Gastroesophageal sphincter (tissue), 4 donors: ENCODE results near the gene HMGCL. TPM values are rescaled to one million over a fixed set of nuclear protein-coding genes. Genes with fewer than 3 reads are reported as not detected.
A peak's percentile ranks its signal among the peaks of the same experiment; 100 is the strongest.

ENCODE experiments used
- ATAC-seq: fragments of 150-250 bp; one replicate; pipeline ENCODE4 v1.9.1; 2016; ENCODE audit warnings: mild to moderate bottlenecking, moderate library complexity
- H3K27ac ChIP-seq, 4 donors: fragments of 200-600 bp; sonication (generic) in 3 of 4; 1 replicate in 3 of 4; 2 replicates in 1 of 4; pipeline ENCODE4 v1.5.1; 2016 to 2019
- H3K27me3 ChIP-seq: fragments of 200-600 bp; sonication (generic); one replicate; pipeline ENCODE4 v1.5.1; 2019
- H3K36me3 ChIP-seq, 2 donors: fragments of 200-600 bp; sonication (generic); one replicate each; pipeline ENCODE4 v1.5.1; 2019; ENCODE audit warnings: control low read depth in 1 of 2
- H3K4me1 ChIP-seq, 3 donors: fragments of 200-600 bp; sonication (generic); 1 replicate in 2 of 3; 2 replicates in 1 of 3; pipeline ENCODE4 v1.5.1; 2016 to 2019; ENCODE audit warnings: control low read depth in 2 of 3
- H3K4me3 ChIP-seq, 2 donors: fragments of 200-600 bp; sonication (generic); one replicate each; pipeline ENCODE4 v1.5.1; 2019; ENCODE audit warnings: mild to moderate bottlenecking in 1 of 2, moderate library complexity in 1 of 2
- H3K9me3 ChIP-seq, 3 donors: fragments of 200-600 bp; sonication (generic); one replicate each; pipeline ENCODE4 v1.5.1; 2017 to 2019; ENCODE audit warnings: control low read depth in 2 of 3
- EP300 ChIP-seq: sonication (generic); formaldehyde crosslinking; IDR thresholded peaks from one replicate; pipeline ENCODE4 v1.6.1; 2017; ENCODE audit warnings: antibody characterized with exemption, mild to moderate bottlenecking
- POLR2A ChIP-seq, 2 donors: fragments of 450-650 bp; IDR thresholded peaks; one replicate each; pipeline ENCODE4 v1.6.1; 2017; ENCODE audit warnings: antibody characterized with exemption in 2 of 2, mild to moderate bottlenecking in 2 of 2, moderate library complexity in 1 of 2
- POLR2AphosphoS5 ChIP-seq: sonication (generic); formaldehyde crosslinking; IDR thresholded peaks from one replicate; pipeline ENCODE4 v1.6.1; 2017; ENCODE audit warnings: antibody characterized with exemption
- WGBS, 2 donors: methylation state at CpG; one replicate each; pipeline ENCODE4 v1.1.5; 2018; ENCODE audit warnings: low coverage in 1 of 2; 5-methylcytosine and 5-hydroxymethylcytosine counted together
- total RNA-seq, 4 donors: library from RNA; depleted of rRNA; stranded (reverse); fragments of >200 nt; gene quantifications; one replicate each; pipeline ENCODE4 v1.1.0, GENCODE V29; 2016
- TF ChIP-seq, protein P1 (sequence below), 4 experiments: fragments of 200-600 bp in 2 of 4; fragments of 450-650 bp in 2 of 4; sonication (generic) in 1 of 4; IDR thresholded peaks; one replicate each; pipeline ENCODE4 v1.5.1; 2017 to 2019; ENCODE audit warnings: antibody characterized with exemption in 4 of 4, mild to moderate bottlenecking in 2 of 4, moderate library complexity in 2 of 4

HMGCL gene
- total RNA-seq, 4 donors from 2014 or later = 24.1 to 61.0 (median 47.2) TPM

DNA sequence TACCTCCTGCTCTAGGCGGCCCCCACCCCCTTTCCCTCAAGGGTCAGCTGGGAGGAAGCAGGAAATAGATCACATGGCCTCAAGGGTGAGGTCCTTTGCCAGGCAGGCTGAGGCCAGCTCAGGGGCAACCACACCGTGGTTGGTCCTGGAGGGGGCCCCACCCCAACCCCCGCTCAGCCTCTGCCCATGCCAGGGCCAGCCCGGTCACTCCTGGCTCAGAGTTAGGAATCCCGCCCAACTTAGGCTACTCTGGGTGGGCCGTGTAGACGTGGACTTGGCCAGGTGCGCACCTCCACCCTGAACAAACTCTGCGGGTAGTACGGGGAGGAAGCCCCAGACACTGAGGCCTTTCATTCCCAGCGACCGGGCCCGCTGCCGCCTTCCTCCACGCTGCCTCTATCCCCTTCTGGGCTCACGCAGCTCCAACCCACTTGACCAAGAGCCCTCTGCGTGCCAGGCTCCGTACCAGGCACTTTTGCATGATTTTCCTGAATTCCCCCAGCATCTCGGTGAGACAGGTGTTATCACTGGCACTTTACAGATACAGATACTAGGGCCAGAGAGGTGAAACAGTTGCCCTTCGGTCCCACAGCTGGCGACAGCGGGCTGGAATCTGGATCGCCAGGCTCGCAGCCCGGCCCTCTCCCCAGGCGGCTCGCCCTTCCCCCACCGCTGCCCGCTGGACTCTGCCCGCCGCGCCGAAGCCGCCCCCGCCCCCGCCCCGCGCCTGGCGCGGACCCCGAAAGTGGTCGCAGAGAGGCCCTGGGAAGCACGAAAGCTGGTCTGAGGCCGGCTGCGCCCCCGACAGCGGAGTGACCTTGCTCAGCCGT lies 25.4 kb downstream of the HMGCL start:
- peaks cover 0 to 51% of the 10 kb centered on the region in 2 donors for H3K36me3 ChIP-seq
- H3K4me3 ChIP-seq = peak overlapping the region; percentile 47 to 78
- H3K27me3 ChIP-seq = no peaks in the 10 kb centered on the region
- ATAC-seq = peak; percentile 26
- TF ChIP-seq, protein P1, sequence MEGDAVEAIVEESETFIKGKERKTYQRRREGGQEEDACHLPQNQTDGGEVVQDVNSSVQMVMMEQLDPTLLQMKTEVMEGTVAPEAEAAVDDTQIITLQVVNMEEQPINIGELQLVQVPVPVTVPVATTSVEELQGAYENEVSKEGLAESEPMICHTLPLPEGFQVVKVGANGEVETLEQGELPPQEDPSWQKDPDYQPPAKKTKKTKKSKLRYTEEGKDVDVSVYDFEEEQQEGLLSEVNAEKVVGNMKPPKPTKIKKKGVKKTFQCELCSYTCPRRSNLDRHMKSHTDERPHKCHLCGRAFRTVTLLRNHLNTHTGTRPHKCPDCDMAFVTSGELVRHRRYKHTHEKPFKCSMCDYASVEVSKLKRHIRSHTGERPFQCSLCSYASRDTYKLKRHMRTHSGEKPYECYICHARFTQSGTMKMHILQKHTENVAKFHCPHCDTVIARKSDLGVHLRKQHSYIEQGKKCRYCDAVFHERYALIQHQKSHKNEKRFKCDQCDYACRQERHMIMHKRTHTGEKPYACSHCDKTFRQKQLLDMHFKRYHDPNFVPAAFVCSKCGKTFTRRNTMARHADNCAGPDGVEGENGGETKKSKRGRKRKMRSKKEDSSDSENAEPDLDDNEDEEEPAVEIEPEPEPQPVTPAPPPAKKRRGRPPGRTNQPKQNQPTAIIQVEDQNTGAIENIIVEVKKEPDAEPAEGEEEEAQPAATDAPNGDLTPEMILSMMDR (IDR thresholded peaks at IDR 0.05) = no peak
- TF ChIP-seq POLR2A (IDR thresholded peaks at IDR 0.05) = peak in 1 of 2 donors; percentile 25
- no peak for TF ChIP-seq EP300
- TF ChIP-seq POLR2AphosphoS5 = peak; percentile 41
- peak overlapping the region; percentile 12 to 94 (median 90) for H3K27ac ChIP-seq
- no peaks in the 10 kb centered on the region for H3K9me3 ChIP-seq
- peaks cover 0 to 27% (median 15%) of the 10 kb centered on the region in 3 donors for H3K4me1 ChIP-seq
- 6% methylated on average over 3 of the region's 48 CpGs; no CpG with 5 or more reads in 1 of the 2 donors for WGBS, 2 donors

DNA sequence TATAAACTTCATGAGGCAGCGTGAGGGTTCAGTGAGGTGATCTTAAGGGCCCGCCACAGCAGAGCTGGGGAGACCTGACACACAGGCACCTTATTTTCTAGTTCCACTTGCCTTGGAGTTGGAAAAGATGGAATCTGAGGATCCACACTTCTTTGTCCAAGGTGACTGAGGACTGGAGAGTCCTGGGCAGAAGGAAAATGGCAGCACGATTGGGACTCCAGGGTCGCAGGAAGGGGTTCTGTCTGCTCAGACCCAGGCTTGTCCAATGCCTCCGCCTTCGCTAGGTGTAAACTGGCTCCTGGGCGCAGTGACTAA lies 26.0 kb downstream of the HMGCL start:
- Histone ChIP-seq H3K27me3 (no peaks in the 10 kb centered on the region), H3K27ac (peak overlapping the region in 3 of 4 donors; percentile 87 to 94 (median 93)), H3K4me3 (peak overlapping the region in 1 of 2 donors; percentile 78), H3K36me3 (peaks cover 0 to 53% of the 10 kb centered on the region in 2 donors), H3K4me1 (peaks cover 0 to 27% (median 15%) of the 10 kb centered on the region in 3 donors), H3K9me3 (no peaks in the 10 kb centered on the region)
- ATAC-seq = no peak
- WGBS, 2 donors = 70% methylated on average over 2 of the region's 7 CpGs; no CpG with 5 or more reads in 1 of the 2 donors
- no peak for TF ChIP-seq POLR2AphosphoS5
- no peak for TF ChIP-seq POLR2A (IDR thresholded peaks at IDR 0.05)
- no peak for TF ChIP-seq EP300

DNA sequence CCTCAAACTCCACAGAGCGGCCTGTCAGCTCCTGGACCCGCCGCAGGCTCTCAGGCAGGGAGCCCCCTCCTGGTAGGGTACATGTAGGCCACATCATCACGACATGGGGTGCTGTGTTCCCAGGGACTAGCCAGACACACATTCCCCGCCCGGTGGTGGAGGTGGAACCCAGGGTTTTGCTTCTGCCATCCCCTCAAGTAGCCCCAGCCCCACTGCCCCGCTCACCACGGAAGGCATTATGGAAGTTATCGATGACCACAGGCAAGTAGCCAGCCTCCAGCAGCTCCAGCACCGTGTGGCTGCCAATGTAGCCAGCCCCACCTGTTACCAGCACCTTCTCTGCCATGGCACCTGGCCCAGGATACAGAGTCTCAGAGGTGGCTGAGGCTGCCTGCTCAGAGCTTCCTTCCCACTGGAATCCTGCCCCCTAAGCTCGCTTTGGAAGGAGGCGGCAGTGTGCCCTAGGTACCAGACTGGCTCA lies 26.5 kb downstream of the HMGCL start:
- ATAC-seq = no peak
- Histone ChIP-seq H3K4me3 (no peak overlapping the region), H3K27ac (peak overlapping the region in 3 of 4 donors; percentile 87 to 94 (median 93)), H3K9me3 (no peaks in the 10 kb centered on the region), H3K36me3 (peaks cover 0 to 53% of the 10 kb centered on the region in 2 donors), H3K27me3 (no peaks in the 10 kb centered on the region), H3K4me1 (peaks cover 0 to 32% (median 15%) of the 10 kb centered on the region in 3 donors)
- WGBS, 2 donors = no CpG with 5 or more reads among the region's 12 CpGs
- TF ChIP-seq, protein P1 (IDR thresholded peaks at IDR 0.05) = no peak
- TF ChIP-seq EP300 = no peak
- no peak for TF ChIP-seq POLR2A (IDR thresholded peaks at IDR 0.05)
- no peak for TF ChIP-seq POLR2AphosphoS5

DNA sequence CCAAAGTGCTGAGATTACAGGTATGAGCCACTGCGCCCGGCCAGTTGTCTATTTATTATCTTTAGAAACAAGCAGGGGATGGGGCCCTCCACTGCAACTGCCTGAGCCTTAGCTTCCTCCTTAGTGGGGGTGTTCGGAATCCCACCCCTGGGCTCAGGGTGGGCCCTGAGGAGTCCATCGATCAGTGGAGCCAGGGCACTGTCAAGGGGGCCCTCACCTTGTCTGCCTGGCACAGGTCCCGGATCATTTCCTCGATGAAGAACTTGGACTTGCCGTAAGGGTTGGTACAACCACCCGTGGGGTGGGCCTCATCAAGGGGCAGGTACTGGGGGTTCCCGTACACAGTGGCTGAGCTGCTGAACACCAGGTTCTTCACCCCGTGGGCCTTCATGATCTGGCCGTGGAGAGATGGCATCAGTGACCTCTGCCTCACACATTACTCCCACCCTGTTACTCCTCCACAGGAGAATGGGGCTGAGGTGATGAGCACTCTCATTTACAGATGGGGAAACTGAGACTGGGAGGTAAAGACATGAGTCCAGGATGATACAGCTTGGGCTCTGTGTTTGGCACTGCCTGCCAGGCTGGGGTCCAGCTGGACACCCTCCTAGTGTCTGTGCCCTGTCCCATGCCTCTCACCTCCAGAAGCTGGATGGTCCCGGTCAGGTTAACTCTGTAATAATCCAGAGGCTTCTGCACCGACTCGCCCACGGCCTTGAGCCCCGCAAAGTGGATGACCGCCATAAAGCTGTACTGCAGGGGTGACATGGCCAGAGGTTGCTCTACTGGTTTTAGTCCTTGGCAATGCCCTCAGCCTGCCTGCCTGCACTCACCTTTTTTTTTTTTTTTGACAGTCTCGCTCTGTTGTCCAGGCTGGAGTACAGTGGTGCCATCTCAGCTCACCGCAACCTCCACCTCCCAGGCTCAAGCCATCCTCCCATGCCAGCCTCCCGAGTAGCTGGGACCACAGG lies 27.5 kb downstream of the HMGCL start:
- H3K27me3 ChIP-seq = no peaks in the 10 kb centered on the region
- peaks cover 0 to 53% of the 10 kb centered on the region in 2 donors for H3K36me3 ChIP-seq
- peaks cover 0 to 42% (median 24%) of the 10 kb centered on the region in 3 donors for H3K4me1 ChIP-seq
- no peaks in the 10 kb centered on the region for H3K9me3 ChIP-seq
- TF ChIP-seq, protein P1 (IDR thresholded peaks at IDR 0.05) = no peak
- TF ChIP-seq POLR2A (IDR thresholded peaks at IDR 0.05) (no peak), POLR2AphosphoS5 (no peak), EP300 (no peak)
- H3K4me3 ChIP-seq = no peak overlapping the region
- whole genome bisulfite sequencing, 2 donors = 76 to 89% methylated on average over 8 to 9 of the region's 20 CpGs
- no peak for ATAC-seq
- H3K27ac ChIP-seq = no peak overlapping the region
